Nephron progenitor cell (in vitro differentiated cells): ENCODE data around the gene CNTNAP5.

ENCODE experiments used
- DNase-seq: peaks from one replicate; pipeline ENCODE4 v3.0.0; 2021
- H3K27ac Mint-ChIP-seq: 2 replicates; pipeline ENCODE4 v1.8.0; 2021; ENCODE audit warnings: mild to moderate bottlenecking, moderate library complexity, mixed read lengths
- H3K27me3 Mint-ChIP-seq: 2 replicates; pipeline ENCODE4 v1.8.0; 2021; ENCODE audit warnings: mild to moderate bottlenecking, low read depth, mixed read lengths; ENCODE audit not compliant: poor library complexity
- H3K36me3 Mint-ChIP-seq: 2 replicates; pipeline ENCODE4 v1.8.0; 2021; ENCODE audit warnings: low read depth, mixed read lengths
- H3K4me1 Mint-ChIP-seq: 2 replicates; pipeline ENCODE4 v1.8.0; 2021; ENCODE audit warnings: mixed read lengths
- H3K4me3 Mint-ChIP-seq: 2 replicates; pipeline ENCODE4 v1.8.0; 2021; ENCODE audit warnings: mild to moderate bottlenecking, moderate library complexity, mixed read lengths
- H3K9me3 Mint-ChIP-seq: 2 replicates; pipeline ENCODE4 v1.8.0; 2021; ENCODE audit warnings: mild to moderate bottlenecking, moderate library complexity, mixed read lengths
- CTCF ChIP-seq: fragments of 200-600 bp; sonication (generic); IDR thresholded peaks from 2 replicates; pipeline ENCODE4 v1.5.0; 2021; ENCODE audit warnings: antibody characterized with exemption

The CNTNAP5 gene

GRCh38 chr2:124112966-124113365, 87.9 kb downstream of the CNTNAP5 start:
- H3K4me1 Mint-ChIP-seq: no peaks in the 10 kb centered on the region
- H3K27ac Mint-ChIP-seq: no peak overlapping the region
- H3K27me3 Mint-ChIP-seq: no peaks in the 10 kb centered on the region
- no peak for TF ChIP-seq CTCF
- DNase-seq: no peak
- H3K4me3 Mint-ChIP-seq: no peak overlapping the region
- H3K9me3 Mint-ChIP-seq: no peaks in the 10 kb centered on the region
- H3K36me3 Mint-ChIP-seq: no peaks in the 10 kb centered on the region

GRCh38 chr2:124120246-124120645, 95.2 kb downstream of the CNTNAP5 start:
- Mint-ChIP-seq H3K4me1 (no peaks in the 10 kb centered on the region), H3K27me3 (no peaks in the 10 kb centered on the region), H3K9me3 (peaks cover 29% of the 10 kb centered on the region), H3K27ac (no peak overlapping the region), H3K4me3 (no peak overlapping the region), H3K36me3 (no peaks in the 10 kb centered on the region)
- TF ChIP-seq CTCF: no peak
- DNase-seq: no peak

GRCh38 chr2:124121106-124121505, 96.0 kb downstream of the CNTNAP5 start:
- peaks cover 33% of the 10 kb centered on the region for H3K9me3 Mint-ChIP-seq
- H3K27me3 Mint-ChIP-seq: no peaks in the 10 kb centered on the region
- no peaks in the 10 kb centered on the region for H3K36me3 Mint-ChIP-seq
- no peak for DNase-seq
- TF ChIP-seq CTCF: no peak
- no peak overlapping the region for H3K4me3 Mint-ChIP-seq
- no peak overlapping the region for H3K27ac Mint-ChIP-seq
- no peaks in the 10 kb centered on the region for H3K4me1 Mint-ChIP-seq

- Mint-ChIP-seq H3K9me3 (peaks cover 36% of the 10 kb centered on the region), H3K27ac (no peak overlapping the region), H3K27me3 (no peaks in the 10 kb centered on the region), H3K4me1 (no peaks in the 10 kb centered on the region), H3K36me3 (no peaks in the 10 kb centered on the region), H3K4me3 (no peak overlapping the region)
- no peak for TF ChIP-seq CTCF
- no peak for DNase-seq
Measured at GRCh38 chr2:124121760-124122275, 96.7 kb downstream of the CNTNAP5 start.

GRCh38 chr2:124122340-124122739, 97.3 kb downstream of the CNTNAP5 start:
- no peaks in the 10 kb centered on the region for H3K27me3 Mint-ChIP-seq
- no peak for TF ChIP-seq CTCF
- H3K27ac Mint-ChIP-seq: no peak overlapping the region
- no peak for DNase-seq
- no peaks in the 10 kb centered on the region for H3K36me3 Mint-ChIP-seq
- peaks cover 41% of the 10 kb centered on the region for H3K9me3 Mint-ChIP-seq
- no peak overlapping the region for H3K4me3 Mint-ChIP-seq
- H3K4me1 Mint-ChIP-seq: no peaks in the 10 kb centered on the region

GRCh38 chr2:124131276-124131675, 106.2 kb downstream of the CNTNAP5 start:
- H3K27ac Mint-ChIP-seq: no peak overlapping the region
- peaks cover 14% of the 10 kb centered on the region for H3K9me3 Mint-ChIP-seq
- DNase-seq: no peak
- H3K36me3 Mint-ChIP-seq: no peaks in the 10 kb centered on the region
- H3K4me1 Mint-ChIP-seq: no peaks in the 10 kb centered on the region
- H3K4me3 Mint-ChIP-seq: no peak overlapping the region
- TF ChIP-seq CTCF: no peak
- H3K27me3 Mint-ChIP-seq: no peaks in the 10 kb centered on the region
